GM12873 (cell line): ENCODE measurements around the gene CORIN.

Experiments
- TF ChIP-seq, protein P1 (sequence below): IDR thresholded peaks from 2 replicates; pipeline ENCODE4 v1.5.1; 2012; ENCODE audit warnings: low read depth, mild to moderate bottlenecking, moderate library complexity, low read length, control low read depth; ENCODE audit not compliant: insufficient read depth; ENCODE audit errors: missing control alignments

Gene CORIN

DNA sequence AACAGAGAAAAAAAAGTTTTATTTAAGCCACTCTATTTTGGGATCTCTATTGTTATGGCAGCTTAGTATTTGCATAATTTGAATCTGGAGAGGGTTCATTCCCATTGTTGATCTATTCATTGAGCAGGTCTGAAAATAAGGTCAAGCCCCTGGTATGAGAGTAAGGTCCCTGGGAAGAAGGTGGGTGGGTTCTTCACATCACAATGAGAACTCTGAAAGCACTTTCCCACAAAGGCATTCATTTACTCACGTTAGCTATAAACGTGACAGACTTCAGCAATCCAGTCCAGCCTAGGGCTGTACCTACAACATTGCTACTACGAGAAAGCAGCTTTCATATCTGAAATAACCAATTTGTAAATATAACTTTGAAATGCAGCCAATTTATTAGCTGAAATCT lies 126.2 kb downstream of the CORIN start:
- TF ChIP-seq, protein P1, sequence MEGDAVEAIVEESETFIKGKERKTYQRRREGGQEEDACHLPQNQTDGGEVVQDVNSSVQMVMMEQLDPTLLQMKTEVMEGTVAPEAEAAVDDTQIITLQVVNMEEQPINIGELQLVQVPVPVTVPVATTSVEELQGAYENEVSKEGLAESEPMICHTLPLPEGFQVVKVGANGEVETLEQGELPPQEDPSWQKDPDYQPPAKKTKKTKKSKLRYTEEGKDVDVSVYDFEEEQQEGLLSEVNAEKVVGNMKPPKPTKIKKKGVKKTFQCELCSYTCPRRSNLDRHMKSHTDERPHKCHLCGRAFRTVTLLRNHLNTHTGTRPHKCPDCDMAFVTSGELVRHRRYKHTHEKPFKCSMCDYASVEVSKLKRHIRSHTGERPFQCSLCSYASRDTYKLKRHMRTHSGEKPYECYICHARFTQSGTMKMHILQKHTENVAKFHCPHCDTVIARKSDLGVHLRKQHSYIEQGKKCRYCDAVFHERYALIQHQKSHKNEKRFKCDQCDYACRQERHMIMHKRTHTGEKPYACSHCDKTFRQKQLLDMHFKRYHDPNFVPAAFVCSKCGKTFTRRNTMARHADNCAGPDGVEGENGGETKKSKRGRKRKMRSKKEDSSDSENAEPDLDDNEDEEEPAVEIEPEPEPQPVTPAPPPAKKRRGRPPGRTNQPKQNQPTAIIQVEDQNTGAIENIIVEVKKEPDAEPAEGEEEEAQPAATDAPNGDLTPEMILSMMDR: no peak

DNA sequence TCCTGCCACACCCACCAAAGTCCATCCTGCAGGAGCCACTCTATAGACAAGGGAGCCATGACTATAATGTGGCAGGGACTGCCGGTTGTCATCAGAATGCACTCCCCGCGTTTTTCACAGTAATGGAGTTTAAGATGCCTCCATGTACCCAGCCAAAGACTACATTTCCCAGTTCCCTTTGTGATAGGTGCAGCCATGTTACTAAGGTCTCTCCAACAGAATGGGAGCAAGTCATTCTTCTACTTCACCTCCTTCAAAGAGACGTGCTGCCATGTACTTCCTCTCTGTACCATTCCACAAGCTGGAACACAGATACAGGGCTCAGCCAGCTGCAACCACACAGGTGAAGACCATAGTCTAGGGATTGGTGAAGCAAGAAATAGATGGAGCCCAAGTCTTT lies 126.7 kb downstream of the CORIN start:
- TF ChIP-seq, protein P1: no peak

DNA sequence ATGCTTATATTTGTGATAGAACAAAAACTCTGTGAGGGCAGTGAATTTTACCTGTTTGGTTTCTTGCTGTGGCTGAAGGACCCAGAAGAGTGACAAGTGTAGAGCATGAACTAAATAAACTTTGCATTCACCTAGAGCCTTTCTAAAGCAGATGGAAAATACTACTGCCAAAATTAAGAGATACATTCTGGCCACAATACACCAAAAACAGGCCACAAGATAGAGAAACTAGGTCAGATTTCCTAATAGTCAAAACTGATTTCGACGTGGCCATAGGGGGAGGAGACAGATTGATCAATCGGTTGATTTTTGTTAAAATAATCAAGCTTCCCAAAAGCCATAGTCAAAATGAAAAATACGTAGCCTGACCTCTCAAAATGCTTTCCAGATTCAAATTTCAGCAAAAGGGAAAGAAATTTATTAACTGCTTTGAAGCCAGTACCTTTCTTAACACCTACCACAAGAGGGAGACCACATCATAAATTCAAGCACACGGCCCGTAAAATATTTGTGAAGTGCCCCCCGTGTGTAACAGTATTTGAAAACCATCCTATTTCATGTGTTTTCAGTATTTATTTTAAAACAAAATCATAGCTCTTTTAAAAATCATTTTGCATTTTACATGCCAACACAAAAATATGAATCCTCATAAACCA lies 132.4 kb downstream of the CORIN start:
- TF ChIP-seq, protein P1: peak; percentile 34

GRCh38 chr4:47704693-47705325 lies 133.1 kb downstream of the CORIN start:
- TF ChIP-seq, protein P1: peak; percentile 61

DNA sequence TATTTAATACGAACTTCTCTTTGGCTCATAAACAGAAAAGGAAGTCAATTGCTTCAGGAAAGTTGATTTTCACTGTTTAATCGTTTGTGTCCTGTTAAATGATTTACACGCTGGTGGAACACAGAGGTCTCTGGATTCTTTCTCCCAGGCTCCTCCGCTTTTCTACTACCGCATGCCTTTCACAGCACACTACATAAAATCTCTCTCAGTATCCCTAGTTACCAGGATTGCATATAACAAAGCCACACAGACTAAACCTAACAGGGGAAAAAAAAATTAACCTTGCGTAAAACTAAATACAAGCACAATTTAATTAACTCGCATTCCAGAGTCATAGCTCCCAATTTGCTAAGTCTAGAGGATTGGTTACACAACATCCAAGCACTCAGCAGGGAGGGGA lies 133.9 kb downstream of the CORIN start:
- TF ChIP-seq, protein P1: no peak

GRCh38 chr4:47703008-47703407 lies 134.9 kb downstream of the CORIN start:
- TF ChIP-seq, protein P1: no peak

GRCh38 chr4:47701286-47701685 lies 136.6 kb downstream of the CORIN start:
- TF ChIP-seq, protein P1: no peak
